Mammary epithelial cell (primary cell): ENCODE measurements around the gene CENPC.
"Not testable (repeated sequence)": the region's sequence is repeated elsewhere in the genome, so short reads cannot be mapped to it uniquely, and the experiment has no call there.

ENCODE experiments used
- CTCF ChIP-seq, 2 donors: IDR thresholded peaks in 1 of 2; conservative IDR thresholded peaks in 1 of 2; 2 replicates each; pipeline ENCODE4 v1.5.1; 2011 to 2012; ENCODE audit warnings: inconsistent platforms in 2 of 2, low read length in 2 of 2, mild to moderate bottlenecking in 2 of 2, control low read depth in 1 of 2, low read depth in 1 of 2; ENCODE audit not compliant: insufficient read depth in 1 of 2; ENCODE audit errors: extremely low read depth in 1 of 2
- EZH2 ChIP-seq: IDR thresholded peaks from 2 replicates; pipeline ENCODE4 v1.6.1; 2012; ENCODE audit warnings: low read length, inconsistent platforms, borderline replicate concordance

GRCh38 chr4:67445881-67446280 lies 99.4 kb downstream of the CENPC start:
- not testable (repeated sequence) for TF ChIP-seq CTCF (conservative IDR thresholded peaks at IDR 0.05 in 1 of 2, IDR thresholded peaks at IDR 0.05 in 1 of 2; ENCODE audit: extremely low read depth in 1 of 2, insufficient read depth in 1 of 2, low read depth in 1 of 2, low read length in 2 of 2); EZH2
